Cerebellar cortex (tissue), 1 donor: ENCODE data around the gene CSGALNACT2.
"Not testable (repeated sequence)": the region's sequence is repeated elsewhere in the genome, so short reads cannot be mapped to it uniquely, and the experiment has no call there.

Source experiments
- DNase-seq: peaks from one replicate; pipeline ENCODE4 v3.0.0-alpha.2; 2015; ENCODE audit warnings: low spot score

Gene CSGALNACT2

GRCh38 chr10:43145311-43145710 is 7.1 kb downstream of the CSGALNACT2 start:
- DNase-seq, result no peak

DNA sequence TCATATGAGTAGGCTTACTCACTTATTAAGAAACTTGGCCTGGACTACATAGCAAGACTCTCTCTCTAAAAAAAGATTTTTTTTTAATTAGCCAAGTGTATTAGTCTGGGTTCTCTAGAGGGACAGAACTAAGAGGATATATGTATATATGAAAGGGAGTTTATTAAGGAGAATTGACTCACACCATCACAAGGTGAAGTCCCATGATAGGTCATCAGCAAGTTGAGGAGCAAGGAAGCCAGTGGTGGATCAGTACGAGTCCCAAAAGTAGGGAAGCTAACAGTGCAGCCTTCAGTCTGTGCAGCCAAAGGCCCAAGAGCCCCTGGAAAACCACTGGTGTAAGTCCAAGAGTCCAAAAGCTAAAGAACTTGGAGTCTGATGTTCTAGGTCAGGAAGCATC is 7.7 kb downstream of the CSGALNACT2 start:
- DNase-seq, result not testable (repeated sequence)

GRCh38 chr10:43151371-43151770 is 13.1 kb downstream of the CSGALNACT2 start:
- DNase-seq, result no peak

DNA sequence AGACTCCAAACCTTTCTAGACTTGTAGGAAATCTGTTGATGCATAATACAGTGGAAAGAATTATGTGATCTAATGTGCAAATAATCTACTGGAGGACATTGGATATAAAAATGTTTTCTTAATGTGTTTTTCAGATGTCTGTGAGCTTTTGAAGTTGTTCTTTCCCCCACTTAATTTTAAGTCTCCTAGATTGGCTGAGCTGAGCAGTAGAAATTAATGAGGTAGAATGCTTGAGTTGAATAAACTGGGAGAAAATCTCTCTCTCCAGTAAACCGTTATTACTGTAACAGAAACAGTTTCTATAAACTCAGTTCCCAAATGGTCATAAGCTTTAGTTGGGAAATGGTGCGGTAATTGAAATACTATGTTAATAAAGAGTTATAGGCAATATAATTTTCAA is 15.7 kb downstream of the CSGALNACT2 start:
- no peak for DNase-seq

- no peak for DNase-seq
Observed at GRCh38 chr10:43155221-43155620, 17.0 kb downstream of the CSGALNACT2 start.

- DNase-seq, result no peak
Observed at GRCh38 chr10:43155741-43156140, 17.5 kb downstream of the CSGALNACT2 start.

DNA sequence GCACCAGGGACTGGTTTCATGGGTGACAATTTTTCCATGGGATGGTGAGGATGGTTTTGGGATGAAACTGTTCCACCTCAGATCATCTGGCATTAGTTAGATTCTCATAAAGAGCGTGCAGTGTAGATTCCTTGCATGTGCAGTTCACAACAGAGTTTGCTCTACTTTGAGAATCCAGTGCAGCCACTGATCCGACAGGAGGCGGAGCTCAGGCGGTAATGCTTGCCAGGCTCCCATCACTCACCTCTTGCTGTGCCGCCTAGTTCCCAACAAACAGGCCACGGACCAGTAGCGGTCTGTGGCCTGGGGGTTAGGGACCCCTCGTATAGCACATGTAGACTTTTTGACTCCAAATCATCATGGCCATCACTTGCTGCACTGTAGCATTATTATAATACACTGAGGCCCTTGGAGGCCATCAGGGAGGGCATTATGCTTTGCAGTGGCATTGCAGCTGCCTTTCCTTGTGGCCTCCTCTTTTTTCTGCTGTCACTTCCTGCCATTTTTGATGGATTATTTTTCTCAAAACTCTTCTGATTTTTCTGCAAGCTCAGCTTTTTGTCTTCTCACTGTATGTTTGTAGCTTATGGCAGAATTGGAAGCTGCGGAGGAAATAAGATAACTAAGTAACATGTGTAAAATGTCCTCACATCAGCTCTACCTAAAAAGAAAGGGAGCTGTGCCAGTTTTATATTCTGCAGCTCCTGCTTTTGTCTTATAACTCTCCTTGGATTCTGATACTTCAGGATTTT is 18.5 kb downstream of the CSGALNACT2 start:
- DNase-seq, result peak; percentile 31

DNA sequence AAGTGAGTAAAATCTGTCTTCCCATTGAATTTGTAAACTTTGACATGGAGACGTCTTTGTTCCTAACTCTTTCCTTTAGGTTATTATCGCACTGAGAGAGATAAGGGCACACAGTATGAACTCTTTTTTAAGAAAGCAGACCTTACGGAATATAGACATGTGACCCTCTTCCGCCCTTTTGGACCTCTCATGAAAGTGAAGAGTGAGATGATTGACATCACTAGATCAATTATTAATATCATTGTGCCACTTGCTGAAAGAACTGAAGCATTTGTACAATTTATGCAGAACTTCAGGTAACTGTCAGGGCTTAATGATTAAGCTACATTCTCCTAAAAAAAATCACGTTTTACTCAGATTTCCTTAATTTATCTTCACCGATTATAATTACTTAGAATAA is 20.4 kb downstream of the CSGALNACT2 start:
- no peak for DNase-seq

- DNase-seq, result no peak
Observed at GRCh38 chr10:43160046-43160920, 22.0 kb downstream of the CSGALNACT2 start.

DNA sequence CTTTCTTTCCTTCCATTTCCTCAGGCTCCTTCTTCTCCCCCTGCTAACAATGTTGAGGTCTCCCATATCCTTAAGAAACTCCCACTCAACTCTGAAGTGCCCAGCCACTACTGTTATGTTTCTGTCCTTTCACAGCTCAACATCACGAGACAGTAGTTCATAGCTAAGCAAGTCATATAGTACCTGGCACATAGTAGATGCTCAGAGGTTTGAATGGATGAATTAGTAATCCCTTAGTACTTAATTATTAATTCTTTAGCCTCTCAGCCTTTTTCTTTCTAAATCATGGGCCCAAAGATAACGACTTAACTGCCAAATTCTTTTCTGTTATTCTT is 22.6 kb downstream of the CSGALNACT2 start:
- DNase-seq, result no peak

GRCh38 chr10:43162604-43163003 is 24.4 kb downstream of the CSGALNACT2 start:
- DNase-seq, result no peak

- no peak for DNase-seq
Observed at GRCh38 chr10:43166207-43166879, 28.1 kb downstream of the CSGALNACT2 start.

DNA sequence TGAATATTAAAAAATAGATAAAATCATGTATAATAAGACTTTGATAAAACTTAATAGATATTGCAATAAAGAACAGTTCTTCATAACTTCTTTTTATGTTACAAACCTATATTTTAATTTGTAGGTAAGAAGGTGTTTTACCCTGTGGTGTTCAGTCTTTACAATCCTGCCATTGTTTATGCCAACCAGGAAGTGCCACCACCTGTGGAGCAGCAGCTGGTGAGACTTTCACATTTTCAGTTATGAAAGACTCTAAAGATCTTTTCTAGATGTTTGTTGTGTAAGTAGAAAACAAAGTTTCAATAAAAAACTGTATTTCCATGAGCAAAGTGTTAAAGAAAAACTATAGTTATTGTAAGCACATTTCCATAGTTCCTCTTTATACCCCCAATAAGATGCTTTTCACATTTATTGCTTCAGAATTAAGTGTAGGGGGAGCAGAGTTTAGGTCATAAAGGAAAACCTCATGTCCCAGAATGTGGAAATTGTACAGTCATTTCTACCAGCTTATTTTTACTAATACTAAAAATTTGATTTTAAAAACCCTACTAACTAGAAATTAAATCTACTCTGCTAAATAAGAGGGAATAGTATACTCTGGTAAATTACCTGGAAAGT is 28.7 kb downstream of the CSGALNACT2 start:
- no peak for DNase-seq

DNA sequence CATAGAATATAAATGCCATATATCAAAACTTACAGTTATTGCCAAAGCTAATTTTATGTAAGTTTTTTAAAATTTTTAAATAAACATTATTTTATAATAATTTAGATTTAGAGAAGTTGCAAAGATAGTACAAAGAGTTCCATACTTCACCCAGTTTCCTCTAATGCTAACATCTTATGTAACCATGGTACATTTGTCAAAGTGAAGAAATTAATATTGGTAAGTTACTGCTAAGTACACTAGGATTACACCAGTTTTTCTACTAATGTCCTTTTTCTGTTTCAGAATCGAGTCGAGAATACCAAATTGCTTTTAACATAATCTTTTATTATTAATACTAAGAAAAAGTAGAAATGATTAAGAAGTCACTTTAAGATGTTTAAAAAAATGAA is 29.2 kb downstream of the CSGALNACT2 start:
- DNase-seq, result no peak

DNA sequence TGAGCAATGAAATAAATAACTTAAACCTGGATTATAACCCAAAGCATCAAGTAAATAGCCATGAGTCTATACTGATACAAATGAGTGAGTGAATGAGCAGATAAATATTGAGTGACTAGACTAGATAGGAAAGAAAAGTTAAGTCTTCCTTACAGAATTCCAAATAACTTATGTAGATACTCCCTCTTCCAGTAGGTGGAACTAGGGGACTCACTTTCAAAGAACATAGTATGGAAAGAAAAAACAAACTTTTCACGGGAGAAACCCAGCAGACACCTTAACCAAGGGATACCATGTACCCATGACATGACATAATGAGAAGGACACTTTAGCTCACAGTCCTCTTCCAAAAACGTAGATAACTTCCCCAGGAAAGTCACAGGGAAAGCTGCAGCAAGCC is 32.2 kb downstream of the CSGALNACT2 start:
- peak; percentile 22 for DNase-seq

DNA sequence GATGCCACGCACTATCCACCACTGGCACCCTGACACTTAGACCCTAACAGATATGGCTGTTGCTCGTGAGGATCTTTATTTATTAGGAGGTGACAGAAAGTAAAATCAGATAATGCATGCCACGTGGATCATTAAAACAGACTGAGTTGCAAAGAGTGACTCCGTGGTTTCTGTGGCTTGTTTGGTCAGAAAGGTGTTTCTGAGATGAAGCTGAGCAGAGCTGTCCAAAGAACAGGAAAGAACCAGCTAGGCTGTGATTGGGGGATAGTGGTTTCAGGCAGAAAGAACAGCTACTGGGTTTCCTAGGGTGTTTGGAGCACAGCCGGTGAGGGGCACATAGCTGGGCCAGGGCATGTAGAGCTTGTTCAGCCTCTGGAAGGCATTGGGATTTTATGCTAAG is 34.4 kb downstream of the CSGALNACT2 start:
- no peak for DNase-seq

DNA sequence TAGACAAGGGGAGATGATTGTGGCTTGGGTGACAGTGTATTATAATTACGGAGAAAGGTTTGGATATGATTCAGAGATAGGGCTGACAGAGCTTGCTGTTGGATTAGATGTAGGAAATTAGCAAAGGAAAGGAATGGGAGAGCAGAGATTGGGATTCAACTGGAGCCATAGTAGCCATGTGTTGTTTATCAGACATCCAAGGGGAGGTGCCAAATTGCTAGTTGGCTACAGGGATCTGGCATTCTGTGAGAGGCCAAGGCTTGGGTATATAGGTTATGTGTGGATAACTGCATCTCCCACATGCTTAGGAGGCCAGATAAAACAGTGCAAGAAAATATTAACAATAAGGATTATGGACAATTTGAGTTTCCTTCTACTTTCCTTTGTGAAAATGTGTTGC is 34.9 kb downstream of the CSGALNACT2 start:
- DNase-seq, result no peak

DNA sequence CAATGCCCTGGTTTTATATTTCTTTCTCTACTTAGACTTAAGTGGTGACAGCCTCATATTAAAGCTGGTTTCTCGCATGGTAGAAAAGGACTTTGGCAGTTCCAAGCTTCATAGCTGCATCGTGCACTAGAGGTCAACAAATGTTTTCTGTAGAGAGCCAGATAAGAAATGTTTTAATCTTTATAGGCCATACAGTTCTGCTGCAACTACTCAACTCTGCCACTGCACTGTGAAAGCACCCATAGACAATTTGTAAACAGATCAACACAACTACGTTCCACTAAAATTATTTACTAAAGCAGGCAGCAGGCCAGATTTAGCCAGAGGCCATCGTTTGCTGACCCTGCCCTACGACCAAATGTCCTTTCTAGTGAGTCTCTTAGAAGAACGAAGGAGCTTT is 36.7 kb downstream of the CSGALNACT2 start:
- DNase-seq, result no peak

- no peak for DNase-seq
Observed at GRCh38 chr10:43176271-43176670, 38.0 kb downstream of the CSGALNACT2 start.

- no peak for DNase-seq
Observed at GRCh38 chr10:43177595-43177994, 39.4 kb downstream of the CSGALNACT2 start.

GRCh38 chr10:43181146-43181545 is 42.9 kb downstream of the CSGALNACT2 start:
- DNase-seq, result no peak

DNA sequence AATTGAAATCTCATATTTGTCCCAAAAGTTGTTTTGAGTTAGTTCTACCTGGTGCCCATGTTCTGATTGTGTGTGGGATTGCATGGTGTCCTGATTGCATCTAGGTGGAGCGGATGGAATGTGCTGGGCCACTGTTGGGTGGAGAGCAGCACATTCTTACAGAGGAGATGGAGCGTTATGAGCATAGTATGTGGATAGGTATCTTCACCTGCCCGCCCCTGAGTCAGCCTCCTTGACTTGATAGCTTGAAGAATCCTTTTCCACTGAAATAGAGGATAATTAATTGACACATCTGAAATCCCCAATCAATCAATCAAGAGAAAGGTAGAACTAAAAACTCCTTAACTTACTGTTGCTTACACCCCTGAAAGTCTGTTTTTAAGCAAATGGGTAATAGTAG is 45.5 kb downstream of the CSGALNACT2 start:
- not testable (repeated sequence) for DNase-seq
